BLaER1 treated with 17β-estradiol and CSF1 and Interleukin-3, amounts not matched to agents 10 nM and 100 nM (cell line): ENCODE results near the gene EIF4ENIF1.
"Not testable (repeated sequence)": the region's sequence is repeated elsewhere in the genome, so short reads cannot be mapped to it uniquely, and the experiment has no call there.

Experiments used
- H3K27ac ChIP-seq, 11 experiments: shearing (Covaris generic); formaldehyde crosslinking; 2 replicates each; pipeline ENCODE4 v1.8.1; 2022
- H3K27me3 ChIP-seq, 11 experiments: shearing (Covaris generic); formaldehyde crosslinking; 2 replicates each; pipeline ENCODE4 v1.8.1; 2022
- H3K36me3 ChIP-seq, 11 experiments: shearing (Covaris generic); formaldehyde crosslinking; 2 replicates each; pipeline ENCODE4 v1.8.1; 2022
- H3K4me1 ChIP-seq, 10 experiments: shearing (Covaris generic); formaldehyde crosslinking; 2 replicates each; pipeline ENCODE4 v1.8.1; 2022
- H3K4me2 ChIP-seq, 11 experiments: shearing (Covaris generic); formaldehyde crosslinking; 2 replicates each; pipeline ENCODE4 v1.8.1; 2022
- H3K4me3 ChIP-seq, 10 experiments: shearing (Covaris generic); formaldehyde crosslinking; 2 replicates each; pipeline ENCODE4 v1.8.1; 2022
- H3K9ac ChIP-seq, 11 experiments: shearing (Covaris generic); formaldehyde crosslinking; 2 replicates each; pipeline ENCODE4 v1.8.1; 2022
- H3K9me3 ChIP-seq, 11 experiments: shearing (Covaris generic); formaldehyde crosslinking; replicated peaks in 1 of 11; 2 replicates each; pipeline ENCODE4 v1.8.1; 2022
- H4K20me1 ChIP-seq, 11 experiments: shearing (Covaris generic); formaldehyde crosslinking; 2 replicates each; pipeline ENCODE4 v1.8.1; 2022
- Cebpa-rat ChIP-seq, 11 experiments: shearing (Covaris generic); IDR thresholded peaks; 2 replicates each; pipeline ENCODE4 v1.8.1; 2022

The EIF4ENIF1 gene

GRCh38 chr22:31520051-31520450 lies 30.4 kb upstream of the EIF4ENIF1 start:
- H3K4me2 ChIP-seq, result no peak overlapping the region
- H3K9ac ChIP-seq, result no peak overlapping the region
- no peak overlapping the region for H3K4me3 ChIP-seq
- no peaks in the 10 kb centered on the region for H3K27me3 ChIP-seq
- 0 out of 22 replicates have a peak, but pooled peaks cover 0 to 7% (median 0%) of the 10 kb centered on the region in 11 experiments for H4K20me1 ChIP-seq
- H3K4me1 ChIP-seq, result peaks cover 0 to 5% (median 0%) of the 10 kb centered on the region in 10 experiments; a peak in 6 of 20 replicates
- no peak for TF ChIP-seq Cebpa-rat (IDR thresholded peaks at IDR 0.05)
- H3K9me3 ChIP-seq, result peaks cover 0 to 4% (median 0%) of the 10 kb centered on the region in 11 experiments; a peak in 1 of 22 replicates
- no peak overlapping the region for H3K27ac ChIP-seq
- H3K36me3 ChIP-seq, result peaks cover 21 to 73% (median 32%) of the 10 kb centered on the region in 11 experiments

- Histone ChIP-seq H3K9ac (no peak overlapping the region), H4K20me1 (no peaks in the 10 kb centered on the region), H3K27ac (no peak overlapping the region), H3K36me3 (peaks cover 28 to 96% (median 80%) of the 10 kb centered on the region in 11 experiments), H3K4me3 (no peak overlapping the region), H3K4me1 (no peaks in the 10 kb centered on the region), H3K9me3 (peaks cover 10 to 31% (median 24%) of the 10 kb centered on the region in 11 experiments), H3K4me2 (no peak overlapping the region), H3K27me3 (no peaks in the 10 kb centered on the region)
- TF ChIP-seq Cebpa-rat (IDR thresholded peaks at IDR 0.05), result no peak
Measured at GRCh38 chr22:31509061-31509762, 19.6 kb upstream of the EIF4ENIF1 start.

- Histone ChIP-seq H3K9me3 (peaks cover 10 to 31% (median 24%) of the 10 kb centered on the region in 11 experiments), H3K9ac (no peak overlapping the region), H4K20me1 (no peaks in the 10 kb centered on the region), H3K36me3 (peaks cover 28 to 97% (median 78%) of the 10 kb centered on the region in 11 experiments), H3K27me3 (no peaks in the 10 kb centered on the region), H3K4me3 (no peak overlapping the region), H3K4me1 (no peaks in the 10 kb centered on the region), H3K27ac (no peak overlapping the region), H3K4me2 (no peak overlapping the region)
- TF ChIP-seq Cebpa-rat (IDR thresholded peaks at IDR 0.05), result no peak
Measured at GRCh38 chr22:31508536-31508935, 18.9 kb upstream of the EIF4ENIF1 start.

GRCh38 chr22:31507517-31507916 lies 17.9 kb upstream of the EIF4ENIF1 start:
- peaks cover 22 to 96% (median 72%) of the 10 kb centered on the region in 11 experiments; a peak in 21 of 22 replicates for H3K36me3 ChIP-seq

GRCh38 chr22:31504282-31504681 lies 14.6 kb upstream of the EIF4ENIF1 start:
- H3K27me3 ChIP-seq, result no peaks in the 10 kb centered on the region
- no peaks in the 10 kb centered on the region for H3K4me1 ChIP-seq
- peaks cover 10 to 31% (median 24%) of the 10 kb centered on the region in 11 experiments for H3K9me3 ChIP-seq
- no peak overlapping the region for H3K4me3 ChIP-seq
- H3K4me2 ChIP-seq, result no peak overlapping the region
- TF ChIP-seq Cebpa-rat (IDR thresholded peaks at IDR 0.05), result no peak
- H3K27ac ChIP-seq, result no peak overlapping the region
- peaks cover 9 to 75% (median 55%) of the 10 kb centered on the region in 11 experiments; a peak in 20 of 22 replicates for H3K36me3 ChIP-seq
- H3K9ac ChIP-seq, result no peak overlapping the region
- H4K20me1 ChIP-seq, result no peaks in the 10 kb centered on the region

More at GRCh38 chr22:31507517-31507916, 17.9 kb upstream of the EIF4ENIF1 start:
- not testable (repeated sequence) for H3K9ac ChIP-seq, H3K4me1 ChIP-seq, H3K4me2 ChIP-seq, H4K20me1 ChIP-seq, H3K4me3 ChIP-seq, H3K27ac ChIP-seq, H3K27me3 ChIP-seq
- peaks cover 10 to 31% (median 24%) of the 10 kb centered on the region in 11 experiments for H3K9me3 ChIP-seq

GRCh38 chr22:31503211-31503964 lies 13.7 kb upstream of the EIF4ENIF1 start:
- Histone ChIP-seq H3K9ac (no peak overlapping the region), H3K4me1 (no peaks in the 10 kb centered on the region), H3K27me3 (no peaks in the 10 kb centered on the region), H3K9me3 (peaks cover 10 to 31% (median 24%) of the 10 kb centered on the region in 11 experiments), H3K36me3 (peaks cover 9 to 66% (median 46%) of the 10 kb centered on the region in 11 experiments; a peak in 18 of 22 replicates), H3K27ac (no peak overlapping the region), H3K4me3 (no peak overlapping the region), H3K4me2 (no peak overlapping the region), H4K20me1 (no peaks in the 10 kb centered on the region)
- TF ChIP-seq Cebpa-rat (IDR thresholded peaks at IDR 0.05), result no peak

GRCh38 chr22:31501738-31502137 lies 12.1 kb upstream of the EIF4ENIF1 start:
- no peak overlapping the region for H3K9ac ChIP-seq
- peaks cover 0 to 8% (median 6%) of the 10 kb centered on the region in 10 experiments; a peak in 10 of 20 replicates for H3K4me1 ChIP-seq
- no peaks in the 10 kb centered on the region for H4K20me1 ChIP-seq
- no peak for TF ChIP-seq Cebpa-rat (IDR thresholded peaks at IDR 0.05)
- no peak overlapping the region for H3K4me2 ChIP-seq
- H3K9me3 ChIP-seq, result peaks cover 0 to 30% (median 19%) of the 10 kb centered on the region in 11 experiments; a peak in 17 of 22 replicates
- no peak overlapping the region for H3K4me3 ChIP-seq
- H3K36me3 ChIP-seq, result peaks cover 9 to 57% (median 30%) of the 10 kb centered on the region in 11 experiments; a peak in 16 of 22 replicates
- no peak overlapping the region for H3K27ac ChIP-seq
- no peaks in the 10 kb centered on the region for H3K27me3 ChIP-seq

- Histone ChIP-seq H3K36me3 (peaks cover 3 to 30% (median 14%) of the 10 kb centered on the region in 11 experiments; a peak in 13 of 22 replicates), H3K4me1 (peaks cover 22 to 40% (median 29%) of the 10 kb centered on the region in 10 experiments), H3K9ac (peak overlapping the region; percentile 71 to 85 (median 84)), H3K4me3 (peak overlapping the region; percentile 79 to 99 (median 84)), H3K9me3 (peaks cover 0 to 14% (median 10%) of the 10 kb centered on the region in 11 experiments; a peak in 16 of 22 replicates), H3K27ac (peak overlapping the region in 10 of 11 experiments; percentile 58 to 79 (median 75); a peak in 16 of 22 replicates), H4K20me1 (no peaks in the 10 kb centered on the region), H3K27me3 (no peaks in the 10 kb centered on the region), H3K4me2 (peak overlapping the region; percentile 81 to 95 (median 89))
- TF ChIP-seq Cebpa-rat (IDR thresholded peaks at IDR 0.05), result no peak
Measured at GRCh38 chr22:31497148-31497938, 7.7 kb upstream of the EIF4ENIF1 start.
